WTC11 (cell line): ENCODE data around the gene RPTOR. TPM values are rescaled to one million over a fixed set of nuclear protein-coding genes. Genes with fewer than 3 reads are reported as not detected.
A peak's percentile ranks its signal among the peaks of the same experiment; 100 is the strongest.

Experiments used
- ATAC-seq: fragments of 200-7000 bp; cut with Tn5 transposase; 2 replicates; pipeline ENCODE4 v1.10.0; 2021; ENCODE audit warnings: mild to moderate bottlenecking, moderate library complexity
- CTCF ChIA-PET: fragments of 300-600 bp; sonication (Branson Sonifier 250); formaldehyde crosslinking; loops from one replicate; lab custom pipeline; 2021; ENCODE audit warnings: antibody characterized with exemption; lab: Charles Lee
- POLR2A ChIA-PET: fragments of 350-600 bp; sonication (Branson Sonifier 250); formaldehyde crosslinking; loops from one replicate; lab custom pipeline; 2021; ENCODE audit warnings: antibody characterized with exemption; lab: Charles Lee
- DNase-seq: peaks from one replicate; pipeline ENCODE4 v3.0.0; 2021; ENCODE audit warnings: low spot score
- H3K27ac Mint-ChIP-seq: 2 replicates; pipeline ENCODE4 v1.8.0; 2021; ENCODE audit warnings: mixed read lengths
- H3K27me3 Mint-ChIP-seq: 2 replicates; pipeline ENCODE4 v1.8.0; 2021; ENCODE audit warnings: low read depth, mild to moderate bottlenecking, moderate library complexity, mixed read lengths
- H3K36me3 Mint-ChIP-seq: 2 replicates; pipeline ENCODE4 v1.8.0; 2021; ENCODE audit warnings: mixed read lengths
- H3K4me1 Mint-ChIP-seq: 2 replicates; pipeline ENCODE4 v1.8.0; 2022; ENCODE audit warnings: mixed read lengths
- H3K4me3 Mint-ChIP-seq: 2 replicates; pipeline ENCODE4 v1.8.0; 2021; ENCODE audit warnings: mild to moderate bottlenecking, moderate library complexity, mixed read lengths
- H3K9me3 Mint-ChIP-seq: 2 replicates; pipeline ENCODE4 v1.8.0; 2021; ENCODE audit warnings: mixed read lengths
- CREM ChIP-seq: sonication (generic); formaldehyde crosslinking; IDR thresholded peaks from 2 replicates; pipeline ENCODE4 v1.8.1; 2022; ENCODE audit warnings: mild to moderate bottlenecking, missing genetic modification reagents, moderate library complexity
- FOXJ3 ChIP-seq: sonication (generic); formaldehyde crosslinking; IDR thresholded peaks from 2 replicates; pipeline ENCODE4 v1.9.0; 2021; ENCODE audit warnings: missing genetic modification reagents, mild to moderate bottlenecking, borderline replicate concordance
- FOXK1 ChIP-seq: sonication (generic); formaldehyde crosslinking; IDR thresholded peaks from 2 replicates; pipeline ENCODE4 v1.8.0; 2022; ENCODE audit warnings: mild to moderate bottlenecking, moderate library complexity, missing genetic modification reagents
- GRHL2 ChIP-seq: fragments of 250-450 bp; sonication (Bioruptor Pico); IDR thresholded peaks from 2 replicates; pipeline ENCODE4 v1.8.0; 2022; ENCODE audit warnings: mild to moderate bottlenecking, moderate library complexity; ENCODE audit not compliant: insufficient replicate concordance, severe bottlenecking
- HMGA2 ChIP-seq: fragments of 250-450 bp; sonication (Bioruptor Pico); IDR thresholded peaks from 2 replicates; pipeline ENCODE4 v1.4.0; 2021; ENCODE audit warnings: mild to moderate bottlenecking, moderate library complexity
- HMGXB4 ChIP-seq: sonication (generic); formaldehyde crosslinking; IDR thresholded peaks from 2 replicates; pipeline ENCODE4 v1.8.1; 2023; ENCODE audit warnings: mild to moderate bottlenecking, moderate library complexity, missing genetic modification reagents
- JAZF1 ChIP-seq: fragments of 250-450 bp; sonication (Bioruptor Pico); IDR thresholded peaks from 2 replicates; pipeline ENCODE4 v1.9.0; 2021; ENCODE audit warnings: moderate library complexity, mild to moderate bottlenecking, inconsistent platforms
- KAT7 ChIP-seq: sonication (generic); formaldehyde crosslinking; IDR thresholded peaks from 2 replicates; pipeline ENCODE4 v1.8.1; 2023; ENCODE audit warnings: missing genetic modification reagents, mild to moderate bottlenecking, borderline replicate concordance
- NFE2L1 ChIP-seq: sonication (generic); formaldehyde crosslinking; IDR thresholded peaks from 2 replicates; pipeline ENCODE4 v1.8.1; 2023; ENCODE audit warnings: missing genetic modification reagents
- NFYB ChIP-seq: sonication (generic); formaldehyde crosslinking; conservative IDR thresholded peaks from 2 replicates; pipeline ENCODE4 v1.8.0; 2022; ENCODE audit warnings: low read depth, missing genetic modification reagents
- RELA ChIP-seq: sonication (generic); formaldehyde crosslinking; IDR thresholded peaks from 2 replicates; pipeline ENCODE4 v1.8.1; 2022; ENCODE audit warnings: missing genetic modification reagents, mild to moderate bottlenecking, borderline replicate concordance
- STAT6 ChIP-seq: sonication (generic); formaldehyde crosslinking; conservative IDR thresholded peaks from 2 replicates; pipeline ENCODE4 v1.8.1; 2023; ENCODE audit warnings: mild to moderate bottlenecking, low read depth, missing genetic modification reagents, moderate library complexity
- TEAD1 ChIP-seq: sonication (generic); formaldehyde crosslinking; IDR thresholded peaks from 2 replicates; pipeline ENCODE4 v1.8.0; 2022; ENCODE audit warnings: mild to moderate bottlenecking, missing genetic modification reagents
- TP53 ChIP-seq: sonication (generic); formaldehyde crosslinking; IDR thresholded peaks from 2 replicates; pipeline ENCODE4 v1.8.1; 2023; ENCODE audit warnings: mild to moderate bottlenecking, missing genetic modification reagents
- USF1 ChIP-seq: sonication (generic); formaldehyde crosslinking; IDR thresholded peaks from 2 replicates; pipeline ENCODE4 v1.8.0; 2022; ENCODE audit warnings: mild to moderate bottlenecking, missing genetic modification reagents
- ZMAT4 ChIP-seq: fragments of 250-450 bp; sonication (Bioruptor Pico); IDR thresholded peaks from 2 replicates; pipeline ENCODE4 v1.9.0; 2021; ENCODE audit warnings: mild to moderate bottlenecking
- ZNF219 ChIP-seq: sonication (generic); formaldehyde crosslinking; IDR thresholded peaks from 2 replicates; pipeline ENCODE4 v1.8.0; 2023; ENCODE audit warnings: missing genetic modification reagents, mild to moderate bottlenecking, borderline replicate concordance
- ZNF396 ChIP-seq: fragments of 250-450 bp; sonication (Bioruptor Pico); IDR thresholded peaks from 2 replicates; pipeline ENCODE4 v1.8.0; 2021; ENCODE audit warnings: mild to moderate bottlenecking, moderate library complexity, borderline replicate concordance
- total RNA-seq: library from RNA; stranded (reverse); gene quantifications from 3 replicates; pipeline ENCODE4 v1.2.3, GENCODE V29; 2021
- TF ChIP-seq, protein P1 (sequence below): sonication (generic); formaldehyde crosslinking; IDR thresholded peaks from 2 replicates; pipeline ENCODE4 v1.8.0; 2022; ENCODE audit warnings: mild to moderate bottlenecking, missing genetic modification reagents
- TF ChIP-seq, protein P2 (sequence below): fragments of 200-600 bp; IDR thresholded peaks from 2 replicates; pipeline ENCODE4 v1.8.0; 2022; ENCODE audit warnings: antibody characterized with exemption

Gene RPTOR
- total RNA-seq, 1 experiment from 2014 or later: 41.0 TPM

DNA sequence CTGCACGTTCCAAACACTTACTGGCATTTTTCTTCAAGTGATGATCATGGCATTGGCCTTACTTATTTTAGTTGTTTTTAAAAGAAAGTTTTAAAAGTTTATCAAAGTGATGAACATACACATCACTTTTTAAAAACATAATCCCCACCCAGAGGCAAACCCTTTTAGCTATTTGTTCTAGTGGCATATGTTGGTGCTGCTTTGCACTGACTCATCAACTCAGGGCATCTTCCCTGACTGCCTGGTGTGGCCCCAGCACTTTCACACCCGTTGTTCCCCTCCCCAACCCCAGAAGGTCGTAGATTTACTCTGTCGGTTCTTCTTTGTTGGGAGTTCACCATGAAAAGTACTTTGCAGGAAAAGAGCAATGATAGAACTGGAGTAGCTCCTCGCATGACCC, 161.3 kb downstream of the RPTOR start:
- Mint-ChIP-seq H3K4me3 (no peak overlapping the region), H3K9me3 (peaks cover under 1% of the 10 kb centered on the region), H3K4me1 (peaks cover 64% of the 10 kb centered on the region), H3K27me3 (no peaks in the 10 kb centered on the region), H3K27ac (peak overlapping the region; percentile 92), H3K36me3 (0 out of 2 replicates have a peak, but pooled peaks cover under 1% of the 10 kb centered on the region)
- DNase-seq (no peak), ATAC-seq (no peak)
- TF ChIP-seq RELA (CRISPR knock-in tag) (no peak), NFYB (no peak), TEAD1 (CRISPR knock-in tag) (no peak), FOXK1 (CRISPR knock-in tag) (no peak), ZMAT4 (CRISPR knock-in tag) (no peak), CREM (CRISPR knock-in tag) (no peak)
- POLR2A ChIA-PET: no interaction called here
- CTCF ChIA-PET: interaction anchor here (1.0 kb wide), 1 partner anchor 12 kb away, joined by 3 read pairs; no protein-coding TSS in a partner anchor

DNA sequence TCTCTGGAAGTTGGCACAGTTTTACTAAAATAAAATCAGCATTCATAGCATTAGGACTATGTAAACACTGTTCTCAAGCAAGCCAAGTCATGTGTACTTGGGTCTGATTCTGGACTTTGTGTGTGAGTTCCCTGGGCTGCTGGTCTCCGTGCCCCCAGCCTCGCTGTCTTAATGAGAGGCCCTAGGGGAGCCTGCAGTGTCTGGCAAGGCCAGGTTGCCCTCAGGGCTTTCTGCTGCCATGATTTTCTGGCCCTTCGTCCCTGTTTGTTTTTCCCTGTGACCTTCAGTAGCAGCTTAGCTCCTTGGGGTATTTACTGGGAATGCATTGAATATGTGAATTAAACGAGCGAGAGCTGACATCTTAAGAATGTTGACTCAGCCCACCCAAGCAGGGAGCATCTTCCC, 161.8 kb downstream of the RPTOR start:
- no peaks in the 10 kb centered on the region for H3K36me3 Mint-ChIP-seq
- no peaks in the 10 kb centered on the region for H3K9me3 Mint-ChIP-seq
- ChIA-PET POLR2A (no interaction called here), CTCF (interaction anchor here (1.0 kb wide), 1 partner anchor 11 kb away, joined by 3 read pairs; no protein-coding TSS in a partner anchor)
- no peaks in the 10 kb centered on the region for H3K27me3 Mint-ChIP-seq
- ATAC-seq (peak; percentile 58), DNase-seq (no peak)
- H3K27ac Mint-ChIP-seq: peak overlapping the region; percentile 92
- H3K4me1 Mint-ChIP-seq: peaks cover 66% of the 10 kb centered on the region
- H3K4me3 Mint-ChIP-seq: peak overlapping the region; percentile 24
- TF ChIP-seq JAZF1 (CRISPR knock-in tag) (no peak), GRHL2 (CRISPR knock-in tag) (no peak), TP53 (CRISPR knock-in tag) (no peak), KAT7 (CRISPR knock-in tag) (no peak), NFYB (no peak), FOXJ3 (no peak), ZMAT4 (CRISPR knock-in tag) (no peak), STAT6 (CRISPR knock-in tag) (no peak), HMGA2 (CRISPR knock-in tag) (no peak), RELA (CRISPR knock-in tag) (no peak), HMGXB4 (CRISPR knock-in tag) (no peak), USF1 (CRISPR knock-in tag) (no peak), FOXK1 (CRISPR knock-in tag) (no peak), NFE2L1 (CRISPR knock-in tag) (no peak), ZNF219 (CRISPR knock-in tag) (no peak), ZNF396 (CRISPR knock-in tag) (no peak)
- TF ChIP-seq, protein P1, sequence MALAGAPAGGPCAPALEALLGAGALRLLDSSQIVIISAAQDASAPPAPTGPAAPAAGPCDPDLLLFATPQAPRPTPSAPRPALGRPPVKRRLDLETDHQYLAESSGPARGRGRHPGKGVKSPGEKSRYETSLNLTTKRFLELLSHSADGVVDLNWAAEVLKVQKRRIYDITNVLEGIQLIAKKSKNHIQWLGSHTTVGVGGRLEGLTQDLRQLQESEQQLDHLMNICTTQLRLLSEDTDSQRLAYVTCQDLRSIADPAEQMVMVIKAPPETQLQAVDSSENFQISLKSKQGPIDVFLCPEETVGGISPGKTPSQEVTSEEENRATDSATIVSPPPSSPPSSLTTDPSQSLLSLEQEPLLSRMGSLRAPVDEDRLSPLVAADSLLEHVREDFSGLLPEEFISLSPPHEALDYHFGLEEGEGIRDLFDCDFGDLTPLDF (CRISPR knock-in tag): no peak
- TF ChIP-seq, protein P2, sequence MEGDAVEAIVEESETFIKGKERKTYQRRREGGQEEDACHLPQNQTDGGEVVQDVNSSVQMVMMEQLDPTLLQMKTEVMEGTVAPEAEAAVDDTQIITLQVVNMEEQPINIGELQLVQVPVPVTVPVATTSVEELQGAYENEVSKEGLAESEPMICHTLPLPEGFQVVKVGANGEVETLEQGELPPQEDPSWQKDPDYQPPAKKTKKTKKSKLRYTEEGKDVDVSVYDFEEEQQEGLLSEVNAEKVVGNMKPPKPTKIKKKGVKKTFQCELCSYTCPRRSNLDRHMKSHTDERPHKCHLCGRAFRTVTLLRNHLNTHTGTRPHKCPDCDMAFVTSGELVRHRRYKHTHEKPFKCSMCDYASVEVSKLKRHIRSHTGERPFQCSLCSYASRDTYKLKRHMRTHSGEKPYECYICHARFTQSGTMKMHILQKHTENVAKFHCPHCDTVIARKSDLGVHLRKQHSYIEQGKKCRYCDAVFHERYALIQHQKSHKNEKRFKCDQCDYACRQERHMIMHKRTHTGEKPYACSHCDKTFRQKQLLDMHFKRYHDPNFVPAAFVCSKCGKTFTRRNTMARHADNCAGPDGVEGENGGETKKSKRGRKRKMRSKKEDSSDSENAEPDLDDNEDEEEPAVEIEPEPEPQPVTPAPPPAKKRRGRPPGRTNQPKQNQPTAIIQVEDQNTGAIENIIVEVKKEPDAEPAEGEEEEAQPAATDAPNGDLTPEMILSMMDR: no peak
